Measurements from ENCODE around the gene AMBP.

Gene AMBP

GRCh38 chr9:114112778-114113584 lies 34.9 kb upstream of the AMBP start:
- DNase-seq (ENCODE audit: low read depth, low spot score) = no peak

GRCh38 chr9:114112325-114112724 lies 34.2 kb upstream of the AMBP start:
- no peak for DNase-seq (ENCODE audit: low read depth, low spot score)

GRCh38 chr9:114110180-114110579 lies 32.1 kb upstream of the AMBP start:
- DNase-seq (ENCODE audit: low read depth, low spot score) = no peak

- no peak for DNase-seq (ENCODE audit: low read depth, low spot score)
Observed at GRCh38 chr9:114109124-114109523, 31.0 kb upstream of the AMBP start.

GRCh38 chr9:114108016-114108833 lies 30.1 kb upstream of the AMBP start:
- no peak for DNase-seq (ENCODE audit: low read depth, low spot score)

- no peak for DNase-seq (ENCODE audit: low read depth, low spot score)
Observed at GRCh38 chr9:114107286-114108001, 29.3 kb upstream of the AMBP start.

GRCh38 chr9:114105236-114105635 lies 27.1 kb upstream of the AMBP start:
- DNase-seq (ENCODE audit: low read depth, low spot score) = no peak

- DNase-seq (ENCODE audit: low read depth, low spot score) = no peak
Observed at GRCh38 chr9:114102484-114102883, 24.4 kb upstream of the AMBP start.

- no peak for DNase-seq (ENCODE audit: low read depth, low spot score)
Observed at GRCh38 chr9:114100536-114100935, 22.4 kb upstream of the AMBP start.

- DNase-seq (ENCODE audit: low read depth, low spot score) = no peak
Observed at GRCh38 chr9:114099669-114100270, 21.7 kb upstream of the AMBP start.

GRCh38 chr9:114098936-114099668 lies 21.0 kb upstream of the AMBP start, which contains the start of gene KIF12:
Gene KIF12 (minus strand): TSS chr9:114099292. CDS start chr9:114099276, 16 bp downstream.
- no peak for DNase-seq (ENCODE audit: low read depth, low spot score)

- DNase-seq (ENCODE audit: low read depth, low spot score) = no peak
Observed at GRCh38 chr9:114098021-114098935, 20.2 kb upstream of the AMBP start.

- DNase-seq (ENCODE audit: low read depth, low spot score) = no peak
Observed at GRCh38 chr9:114097613-114098020, 19.5 kb upstream of the AMBP start.

- no peak for DNase-seq (ENCODE audit: low read depth, low spot score)
Observed at GRCh38 chr9:114096866-114097612, 18.9 kb upstream of the AMBP start.

- DNase-seq (ENCODE audit: low read depth, low spot score) = no peak
Observed at GRCh38 chr9:114096041-114096511, 18.0 kb upstream of the AMBP start.

GRCh38 chr9:114094971-114095370 lies 16.9 kb upstream of the AMBP start:
- no peak for DNase-seq (ENCODE audit: low read depth, low spot score)

- DNase-seq (ENCODE audit: low read depth, low spot score) = no peak
Observed at GRCh38 chr9:114093761-114094505, 15.8 kb upstream of the AMBP start.

- DNase-seq (ENCODE audit: low read depth, low spot score) = no peak
Observed at GRCh38 chr9:114093031-114093471, 15.0 kb upstream of the AMBP start.
